ENCODE measurements around the gene GABRG3.

Gene GABRG3

DNA sequence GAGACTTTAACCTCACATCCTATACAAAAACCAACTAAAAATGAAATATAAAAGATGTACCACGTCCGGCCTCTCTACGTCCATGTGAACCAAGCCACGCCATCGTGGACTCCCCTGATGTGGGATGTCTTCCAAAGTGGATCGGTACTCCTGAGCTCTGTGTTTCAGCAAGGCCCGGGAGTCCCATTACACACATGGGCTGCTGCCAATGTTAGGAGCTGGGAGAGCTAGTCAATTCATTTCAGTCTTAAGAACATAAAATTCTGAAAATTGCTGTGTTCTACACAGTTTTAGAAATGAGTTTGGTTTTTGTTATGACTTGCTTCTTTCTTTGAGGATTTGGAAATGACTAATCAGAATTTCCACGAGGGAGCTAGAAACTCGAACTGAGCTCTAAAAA lies 131.0 kb downstream of the GABRG3 start:
- DNase-seq (ENCODE audit: low read depth) = no peak

DNA sequence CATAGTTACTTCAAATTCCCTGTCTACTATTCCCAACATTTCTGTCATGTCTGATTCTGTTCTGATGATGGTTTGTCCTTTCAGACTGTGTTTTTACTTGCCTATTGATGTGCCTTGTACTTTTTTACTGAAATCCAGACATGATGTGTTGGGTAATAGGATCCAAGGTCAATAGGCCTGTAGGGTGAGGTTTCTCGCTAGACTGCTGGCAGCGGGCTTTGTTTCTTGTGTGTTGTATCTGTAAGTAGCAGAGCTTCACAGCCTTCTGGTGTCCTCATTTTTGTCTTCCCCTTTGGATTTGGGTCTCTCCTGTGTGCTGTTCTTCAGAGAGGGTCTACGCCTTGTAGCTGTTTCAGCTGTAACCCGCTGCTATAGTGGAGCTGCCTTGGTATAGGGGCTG lies 140.3 kb downstream of the GABRG3 start:
- DNase-seq (ENCODE audit: low read depth) = no peak

DNA sequence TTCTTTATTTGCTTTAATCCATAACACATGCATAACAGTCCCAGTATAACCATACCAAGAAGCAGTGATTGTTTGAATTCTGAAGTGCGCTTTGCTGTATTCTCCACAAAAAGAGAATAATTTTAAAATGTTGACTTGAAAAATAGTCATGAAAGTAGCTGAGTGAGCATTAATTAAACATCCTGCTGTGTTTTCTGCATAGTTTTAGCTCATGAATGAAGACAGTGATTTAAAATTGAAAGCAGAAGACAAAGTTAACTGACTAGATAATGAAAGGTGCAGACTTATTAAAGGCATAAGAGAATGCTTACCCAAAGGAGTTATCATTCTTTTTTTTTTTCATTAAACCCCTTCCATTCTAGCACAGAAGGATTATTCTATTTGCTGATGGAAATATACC lies 143.5 kb downstream of the GABRG3 start:
- no peak for DNase-seq (ENCODE audit: low read depth)

DNA sequence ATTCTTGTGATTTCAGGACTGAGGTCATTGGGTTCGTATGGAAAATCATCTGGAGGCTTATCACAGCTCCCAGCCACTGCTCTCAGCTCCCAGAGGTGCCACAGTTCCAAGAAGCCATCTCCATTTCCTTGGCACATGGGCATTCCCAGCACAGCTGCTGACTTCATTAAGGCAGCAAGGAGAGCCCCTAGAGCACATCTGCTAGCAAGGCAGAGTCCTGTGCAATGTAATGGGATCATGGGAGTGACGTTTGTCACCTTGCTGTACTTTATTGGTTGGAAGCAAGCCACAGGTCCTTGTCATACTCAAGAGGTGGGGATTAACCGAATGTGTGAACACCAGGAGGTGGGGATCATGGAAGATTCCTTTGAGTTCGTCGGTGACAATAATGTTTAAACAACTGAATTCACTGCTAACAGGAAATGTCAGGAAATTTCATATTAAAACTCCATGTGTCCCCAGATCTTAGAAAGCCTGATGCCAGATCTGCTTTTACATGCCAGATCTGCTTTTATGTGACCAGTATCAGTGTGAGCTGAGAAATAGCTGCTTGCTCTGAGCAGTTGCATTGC lies 148.8 kb downstream of the GABRG3 start:
- no peak for DNase-seq (ENCODE audit: low read depth)

DNA sequence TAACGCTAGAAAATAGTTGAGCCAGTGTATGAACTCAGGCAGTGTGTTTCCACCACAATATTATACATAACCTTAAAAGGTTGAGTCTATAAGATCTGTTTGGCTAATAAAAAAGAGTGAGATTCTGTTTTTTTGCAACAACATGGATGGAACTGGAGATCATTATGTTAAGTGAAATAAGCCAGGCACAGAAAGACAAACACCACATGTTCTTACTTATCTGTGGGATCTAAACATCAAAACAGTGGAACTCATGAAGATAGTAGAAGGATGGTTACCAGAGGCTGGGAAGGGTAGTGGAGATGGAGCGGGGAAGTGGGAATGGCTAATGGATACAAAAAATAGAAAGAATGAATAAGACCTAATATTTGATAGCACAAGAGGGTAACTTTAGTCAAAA lies 150.7 kb downstream of the GABRG3 start:
- no peak for DNase-seq (ENCODE audit: low read depth)

DNA sequence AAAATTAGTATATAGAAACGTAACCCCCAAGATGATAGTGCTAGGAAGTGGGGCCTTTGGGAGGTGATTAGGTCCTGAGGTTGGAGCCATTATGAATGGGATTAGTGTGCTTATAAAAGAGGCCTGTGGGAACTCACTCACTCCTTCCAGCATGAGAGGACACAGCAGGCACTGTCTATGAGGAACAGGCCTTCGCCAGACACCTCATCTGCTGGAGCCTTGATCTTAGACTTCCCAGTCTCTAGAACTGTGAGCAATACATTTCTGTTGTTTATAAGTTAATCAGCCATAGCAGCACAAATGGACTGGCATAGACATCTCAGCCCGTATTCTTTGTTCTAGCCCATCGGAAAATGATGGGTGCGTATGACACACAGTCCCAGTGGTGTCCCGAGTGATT lies 152.3 kb downstream of the GABRG3 start:
- DNase-seq (ENCODE audit: low read depth) = no peak

DNA sequence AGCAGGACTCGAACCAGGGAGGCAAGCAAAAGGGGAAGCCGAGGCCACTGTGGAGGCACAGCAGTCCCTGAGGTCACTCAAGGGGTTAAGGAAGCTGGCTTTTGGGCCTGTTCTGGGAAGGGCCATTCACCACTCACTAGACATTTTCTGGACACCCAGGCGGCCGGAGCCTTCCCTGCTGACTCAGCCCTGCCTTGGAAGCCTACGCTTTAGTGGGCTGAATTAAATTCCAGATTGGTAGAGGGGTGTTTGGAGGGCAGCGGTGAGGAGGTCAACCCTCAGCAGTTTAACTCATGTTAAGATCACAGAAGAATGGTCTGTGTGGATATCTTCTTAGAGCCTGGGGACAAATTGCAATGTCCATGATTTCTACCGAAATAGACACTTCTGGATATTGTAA lies 152.8 kb downstream of the GABRG3 start:
- DNase-seq (ENCODE audit: low read depth) = no peak

DNA sequence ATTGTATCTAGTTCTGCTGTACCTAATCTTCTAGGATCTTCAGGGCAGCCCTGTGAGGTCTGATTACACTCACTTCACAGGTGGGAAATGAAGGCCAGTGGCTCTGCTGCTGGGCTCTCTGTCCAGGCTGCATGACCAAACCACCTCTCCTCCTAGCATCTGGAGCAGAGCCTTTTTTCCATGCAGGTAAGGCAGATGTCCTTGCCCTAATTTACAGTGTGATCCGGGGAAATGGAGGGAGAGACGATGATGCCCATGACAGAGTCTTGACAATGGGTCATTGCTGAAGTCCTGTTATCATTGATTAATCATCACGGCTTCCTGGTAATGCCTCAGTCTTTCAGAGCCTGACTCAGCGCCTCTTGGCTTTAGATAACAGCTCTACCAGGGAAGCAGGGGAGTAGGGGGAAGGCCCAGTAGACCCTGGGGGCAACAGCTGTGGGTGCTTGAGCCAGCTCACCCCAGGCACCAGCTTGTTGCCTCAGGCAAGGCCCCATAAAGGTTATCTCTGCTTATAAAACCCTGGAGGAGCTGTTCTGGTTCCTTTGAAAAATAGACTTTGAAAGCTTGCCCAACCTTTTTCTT lies 153.4 kb downstream of the GABRG3 start:
- no peak for DNase-seq (ENCODE audit: low read depth)

DNA sequence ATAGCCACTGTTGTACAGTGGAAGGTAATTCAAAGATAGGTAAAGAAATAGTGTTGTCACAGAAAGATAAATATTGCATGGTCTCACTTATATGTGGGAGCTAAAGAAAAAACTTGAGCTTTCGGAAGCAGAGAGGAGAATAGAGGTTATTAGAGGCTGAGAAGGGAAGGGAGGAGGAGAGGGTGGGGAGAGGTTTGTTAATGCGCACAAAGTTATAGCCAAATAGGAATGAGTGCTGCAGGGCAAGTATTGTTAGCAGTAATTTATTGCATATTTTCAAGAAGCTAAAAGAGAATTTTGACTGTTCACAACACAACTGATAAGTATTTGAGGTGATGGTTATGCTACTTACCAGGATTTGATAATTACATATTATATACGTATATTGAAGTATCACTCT lies 154.2 kb downstream of the GABRG3 start:
- no peak for DNase-seq (ENCODE audit: low read depth)

DNA sequence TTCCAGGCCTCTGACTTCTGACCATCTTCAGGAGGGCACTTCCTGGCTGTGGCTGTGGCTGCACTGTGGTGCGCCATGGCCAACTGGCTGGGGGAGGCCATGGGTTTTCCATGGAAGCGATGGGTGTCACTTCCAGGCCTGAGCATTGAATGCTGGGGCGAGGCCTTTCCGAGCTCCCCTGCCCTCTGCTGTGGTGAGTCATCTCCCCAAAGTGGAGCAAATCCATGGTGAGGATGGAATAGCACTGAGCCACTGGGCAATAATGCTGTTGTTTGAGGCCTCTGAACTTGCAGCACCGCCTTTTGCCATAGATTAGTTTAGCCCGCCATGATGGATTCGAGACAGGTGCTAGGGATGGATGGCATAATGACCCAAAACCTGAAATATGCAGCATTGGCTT lies 155.5 kb downstream of the GABRG3 start:
- DNase-seq (ENCODE audit: low read depth) = no peak

DNA sequence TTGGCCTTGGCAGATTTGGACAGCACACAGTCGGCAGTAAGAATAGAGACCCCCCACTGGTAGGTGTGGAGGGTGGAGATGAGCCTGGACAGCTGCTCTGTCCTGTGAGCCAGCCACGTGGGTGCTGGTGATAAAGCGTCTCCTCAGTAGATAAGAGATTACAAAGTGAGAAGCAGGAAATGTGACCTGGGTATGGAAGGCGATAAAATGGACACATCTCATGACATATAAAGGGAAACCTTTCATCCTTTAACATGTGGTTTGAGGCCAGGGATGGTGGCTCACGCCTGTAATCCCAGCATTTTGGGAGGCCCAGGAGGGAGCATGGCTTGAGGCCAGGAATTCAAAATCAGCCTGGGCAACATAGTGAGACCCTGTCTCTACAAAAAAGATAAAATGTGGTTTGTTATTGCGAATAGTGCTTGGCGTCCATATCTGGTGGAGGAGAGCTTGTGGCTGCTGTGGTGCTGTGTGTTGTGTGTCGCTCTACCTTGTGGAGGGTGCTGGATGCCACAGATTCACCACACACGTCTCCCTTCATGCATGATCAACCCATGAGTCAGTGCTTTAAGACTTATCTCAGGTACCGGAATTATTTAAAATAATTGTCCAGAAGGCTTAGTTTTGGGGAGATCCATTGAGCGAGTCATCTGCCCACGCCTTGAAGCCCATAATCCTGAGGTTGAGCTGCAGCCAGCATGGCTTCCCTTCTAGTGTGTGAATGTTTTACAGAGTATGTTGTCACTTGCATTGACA lies 157.0 kb downstream of the GABRG3 start:
- no peak for DNase-seq (ENCODE audit: low read depth)

DNA sequence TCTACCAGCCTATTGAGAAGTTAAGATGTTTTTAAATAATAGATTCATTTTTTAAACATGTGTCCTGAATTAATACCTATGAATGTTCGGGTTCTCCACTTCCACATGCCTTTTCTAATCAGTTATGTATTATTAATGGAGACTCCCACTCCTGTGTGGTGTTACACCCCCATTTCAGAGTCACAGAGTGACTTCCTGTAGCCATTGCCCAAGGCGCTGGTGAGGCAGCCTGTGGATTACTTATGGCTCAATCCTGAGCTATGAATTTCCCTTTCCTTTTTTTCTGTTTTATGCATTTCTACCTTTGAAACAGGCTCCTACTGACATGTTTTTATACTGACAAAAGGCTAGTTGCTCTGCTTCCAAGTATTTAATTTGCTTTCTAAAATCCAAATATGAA lies 162.3 kb downstream of the GABRG3 start:
- no peak for DNase-seq (ENCODE audit: low read depth)

DNA sequence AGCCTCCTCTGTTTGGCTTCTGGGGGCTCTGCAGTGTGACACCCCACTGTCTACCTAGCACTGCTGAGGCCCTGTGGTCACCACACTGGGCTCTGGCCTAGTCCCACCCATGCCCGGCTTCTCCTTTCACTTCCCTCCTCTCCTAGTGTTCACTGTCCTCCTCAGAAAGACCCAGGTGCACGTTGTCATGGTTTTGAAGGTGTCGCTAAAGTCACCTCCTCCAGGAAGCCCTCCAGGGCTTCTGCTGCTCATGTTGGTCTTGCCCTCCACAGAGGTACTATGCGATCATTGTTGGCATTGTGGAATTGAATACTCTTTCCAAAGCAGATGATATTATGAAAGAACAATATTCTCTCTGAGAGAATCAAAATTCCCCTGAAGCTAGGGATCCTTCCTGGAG lies 163.5 kb downstream of the GABRG3 start:
- DNase-seq (ENCODE audit: low read depth) = no peak

DNA sequence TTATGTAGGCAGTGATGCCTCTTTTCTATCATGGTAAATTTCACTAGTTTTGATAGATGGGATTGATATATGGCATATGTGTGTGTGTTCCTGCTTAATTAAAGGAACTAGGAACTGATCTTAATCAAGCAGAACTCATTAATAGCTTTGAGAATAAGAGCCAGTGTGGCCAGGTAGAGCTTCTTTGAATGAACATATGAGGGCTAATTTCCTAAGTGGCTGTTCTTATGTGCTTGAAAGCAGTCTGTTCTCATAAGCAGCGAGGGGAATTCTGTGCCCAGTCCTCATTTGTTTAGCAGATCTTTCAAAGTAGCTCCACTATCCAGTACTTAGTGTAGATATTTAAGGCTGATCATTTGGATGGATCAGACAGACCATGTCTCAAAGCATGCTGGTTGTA lies 164.2 kb downstream of the GABRG3 start:
- DNase-seq (ENCODE audit: low read depth) = no peak

DNA sequence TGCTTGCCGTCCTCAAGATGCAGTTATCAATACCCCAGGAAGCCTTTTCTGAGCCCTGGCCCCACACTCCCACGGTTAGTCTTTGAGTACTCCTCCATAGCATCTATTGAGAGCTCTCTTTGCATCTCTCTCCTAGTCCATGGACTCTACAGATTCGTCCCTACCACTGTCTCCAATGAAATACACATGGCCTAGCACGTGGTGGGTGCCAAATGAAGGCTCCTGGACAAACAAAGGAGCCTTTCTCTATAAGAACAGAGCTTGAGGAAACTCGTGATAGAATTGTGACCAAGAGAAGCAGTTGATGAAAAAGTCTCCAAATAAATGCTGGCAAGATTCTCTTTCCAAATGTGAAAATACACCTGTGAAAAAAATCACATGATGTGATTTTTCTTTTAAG lies 166.1 kb downstream of the GABRG3 start:
- no peak for DNase-seq (ENCODE audit: low read depth)

DNA sequence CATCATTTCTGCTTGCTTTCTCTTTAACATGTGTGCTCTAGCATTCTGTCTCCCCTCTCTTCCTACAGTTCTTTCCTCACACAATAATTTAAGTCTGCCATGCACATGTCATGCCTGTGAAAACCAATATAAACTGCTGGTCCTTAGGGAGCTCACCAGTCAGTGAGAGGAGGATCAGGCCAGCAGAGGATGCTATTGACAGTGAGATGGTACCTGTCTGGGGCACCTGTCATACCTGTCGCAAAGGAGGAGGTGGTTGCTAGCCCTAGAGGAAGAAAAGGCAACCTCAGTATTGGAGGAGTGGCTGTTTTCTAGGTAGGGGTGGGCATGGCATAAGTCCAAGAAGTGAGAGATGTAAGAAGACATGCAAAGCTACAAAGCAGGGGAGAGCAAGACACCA lies 194.6 kb downstream of the GABRG3 start:
- no peak for DNase-seq (ENCODE audit: low read depth)

DNA sequence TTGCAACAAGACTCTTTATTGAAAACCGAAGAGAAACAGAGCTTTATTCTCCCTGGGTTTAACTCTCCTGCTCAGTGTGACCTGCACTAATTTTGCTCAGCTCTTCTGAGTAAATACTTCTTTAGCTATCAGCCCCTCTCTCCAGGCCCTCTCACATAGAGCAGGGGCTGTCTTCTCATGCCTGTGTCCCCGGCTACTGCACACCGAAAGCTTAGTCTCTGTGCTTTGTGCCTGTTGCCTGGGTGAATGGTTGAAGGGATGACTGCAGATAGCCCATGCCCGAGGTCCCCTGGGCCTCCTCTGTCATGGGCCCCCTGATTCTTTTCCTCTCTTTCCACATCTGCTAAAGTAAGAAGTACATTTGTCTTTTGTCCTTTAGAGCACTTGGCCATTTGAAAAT lies 195.9 kb downstream of the GABRG3 start:
- DNase-seq (ENCODE audit: low read depth) = no peak

DNA sequence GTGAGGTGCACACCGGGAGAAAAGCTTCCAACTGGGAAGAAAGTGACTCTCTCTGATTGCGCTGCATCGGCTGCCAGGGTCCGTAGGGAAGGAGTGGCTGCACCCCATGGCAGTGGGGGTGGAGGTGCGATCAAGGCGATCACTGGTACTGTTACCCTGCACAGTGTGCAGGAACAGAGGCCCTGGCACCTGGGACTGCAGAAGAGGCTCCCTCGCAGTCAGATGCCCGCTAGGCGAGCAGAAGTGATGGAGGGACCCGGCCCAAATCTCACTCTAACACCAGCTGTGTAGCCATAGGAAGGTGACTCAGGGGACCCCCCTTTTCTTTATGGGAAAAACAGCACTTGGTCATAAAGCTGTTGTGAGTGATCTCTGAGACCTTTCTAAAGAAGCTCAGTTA lies 196.8 kb downstream of the GABRG3 start:
- no peak for DNase-seq (ENCODE audit: low read depth)

DNA sequence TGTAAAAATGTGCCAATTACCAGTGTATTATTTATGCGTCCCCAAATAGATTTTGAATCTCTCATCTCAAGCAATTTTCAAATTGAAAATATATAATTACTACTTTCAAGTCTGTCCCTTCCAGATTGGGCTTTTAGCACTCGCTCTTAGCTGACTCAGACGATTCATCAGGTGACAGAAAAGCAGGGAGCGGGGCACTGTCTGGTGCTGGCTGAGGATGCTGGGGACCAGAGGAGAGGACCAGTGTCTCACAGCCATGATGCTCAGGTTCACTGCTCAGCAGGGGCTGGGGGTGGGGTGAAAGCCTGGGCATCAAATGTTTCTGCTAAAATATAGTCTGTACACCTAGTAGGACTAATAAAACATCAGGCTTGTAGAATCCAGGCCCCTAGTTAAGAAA lies 199.9 kb downstream of the GABRG3 start:
- no peak for DNase-seq (ENCODE audit: low read depth)

DNA sequence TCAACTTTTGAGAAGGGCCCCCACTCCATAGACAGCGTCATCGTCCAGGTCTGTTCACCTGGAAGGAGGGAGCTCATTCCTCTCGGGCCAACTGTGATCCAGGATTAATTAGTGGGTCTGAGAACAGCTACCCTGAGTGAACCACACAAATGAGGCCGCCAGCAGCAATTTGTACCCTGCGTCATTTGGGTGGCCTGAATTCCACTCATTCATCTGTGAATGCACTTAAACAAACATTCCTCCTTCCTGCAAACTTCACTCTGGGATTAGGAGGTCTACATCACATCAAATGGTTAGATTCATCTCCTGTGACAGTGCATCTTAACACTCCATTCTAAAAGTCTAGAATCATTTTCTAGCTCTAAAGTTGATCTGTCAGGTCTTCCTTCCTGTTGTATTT lies 201.8 kb downstream of the GABRG3 start:
- no peak for DNase-seq (ENCODE audit: low read depth)

DNA sequence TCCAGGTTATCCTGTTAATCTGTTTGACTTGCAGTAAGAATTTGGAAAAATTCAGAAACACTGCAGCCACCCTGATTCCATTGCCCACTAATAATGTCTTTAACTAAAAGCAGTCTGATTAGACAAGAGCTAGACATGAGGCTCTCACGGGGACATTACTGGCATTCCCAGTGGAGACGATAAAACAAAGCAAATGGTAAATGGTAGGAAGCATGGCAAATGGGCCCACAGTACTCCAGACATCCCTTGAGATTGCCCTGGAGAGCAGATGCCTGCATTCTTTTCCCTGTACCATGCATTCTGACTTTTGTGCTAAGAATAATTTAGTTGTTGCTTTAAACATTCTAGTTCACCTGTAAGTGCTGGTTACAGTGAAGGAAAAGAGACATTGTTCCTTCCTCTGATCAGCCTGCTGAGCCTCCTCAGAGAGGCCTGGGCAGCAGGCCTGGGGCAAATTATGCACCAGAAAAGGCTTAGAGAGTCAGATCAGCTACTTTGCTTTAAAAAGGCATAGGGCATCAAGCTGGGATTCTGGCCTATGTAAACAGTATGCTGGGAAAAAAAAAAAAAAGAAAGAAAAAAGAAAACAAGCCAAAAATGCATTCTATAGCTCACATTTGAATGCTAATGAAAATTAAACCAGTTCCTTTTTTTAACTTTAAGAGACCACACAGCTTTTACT lies 204.6 kb downstream of the GABRG3 start:
- no peak for DNase-seq (ENCODE audit: low read depth)

DNA sequence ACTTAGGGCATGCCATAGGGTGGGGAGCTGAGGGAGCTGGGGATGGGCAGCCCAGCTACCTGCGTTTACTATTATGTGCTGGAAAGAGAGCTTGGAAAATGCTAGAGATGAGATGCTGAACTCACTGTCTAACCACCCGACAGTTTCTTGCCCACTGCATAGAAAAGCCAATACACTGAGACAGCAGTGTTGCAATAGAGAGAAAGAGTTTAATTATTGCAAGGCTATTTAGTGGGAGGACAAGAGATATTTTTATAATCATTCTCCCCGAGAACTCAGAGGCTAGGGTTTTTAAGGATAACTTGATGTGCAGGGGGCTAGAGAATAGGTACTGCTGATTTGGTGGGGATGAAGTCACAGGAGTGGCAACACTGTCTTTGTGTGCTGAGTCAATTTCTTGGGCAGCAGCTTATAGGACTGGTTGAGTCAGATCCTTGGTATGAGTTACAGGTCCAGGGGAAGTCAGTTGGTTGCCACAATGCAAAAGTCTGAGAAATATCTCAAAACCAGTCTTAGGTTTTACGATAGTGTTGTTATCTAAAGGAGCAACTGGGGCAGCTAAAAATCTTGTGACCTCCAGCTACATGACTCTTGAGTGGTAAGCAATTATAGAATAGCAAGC lies 205.9 kb downstream of the GABRG3 start:
- DNase-seq (ENCODE audit: low read depth) = no peak

DNA sequence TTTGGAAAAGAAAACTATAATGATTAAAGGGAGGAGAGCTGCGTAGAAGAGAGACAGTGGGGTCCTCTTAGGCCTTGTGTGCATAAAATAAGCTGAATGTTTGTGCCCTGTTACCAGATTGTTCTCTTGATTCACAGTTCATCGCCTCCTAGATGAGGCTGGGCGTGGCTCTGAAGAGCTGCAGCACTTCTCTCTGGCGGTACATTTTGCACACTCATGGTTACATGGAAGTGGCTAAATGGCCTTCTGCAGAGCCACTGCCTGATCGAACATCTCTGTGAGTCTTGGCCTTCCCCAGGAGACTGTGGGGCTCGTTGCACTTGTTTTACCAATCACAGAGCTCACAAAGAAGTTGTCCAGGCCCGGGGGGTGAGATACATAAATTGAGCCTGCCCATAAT lies 208.8 kb downstream of the GABRG3 start:
- DNase-seq (ENCODE audit: low read depth) = no peak
